Stimulated activated CD8-positive, alpha-beta memory T cell treated with anti-CD3 and anti-CD28 coated beads, Interleukin-15, amount 100 ng/mL, for 24 hours (primary cell): Measurements from ENCODE around the gene SIPA1.

Experiments used
- DNase-seq: peaks from one replicate; pipeline ENCODE4 v3.0.0-alpha.2; 2020; ENCODE audit warnings: low read depth

SIPA1 gene

GRCh38 chr11:65609665-65610064, 28.2 kb upstream of the SIPA1 start:
- DNase-seq: no peak

- DNase-seq: no peak
Measured at GRCh38 chr11:65610404-65610803, 27.5 kb upstream of the SIPA1 start.

- DNase-seq: no peak
Measured at GRCh38 chr11:65611028-65611757, 26.7 kb upstream of the SIPA1 start.

- DNase-seq: no peak
Measured at GRCh38 chr11:65611758-65612603, 25.9 kb upstream of the SIPA1 start.

- DNase-seq: no peak
Measured at GRCh38 chr11:65612691-65613090, 25.2 kb upstream of the SIPA1 start.

DNA sequence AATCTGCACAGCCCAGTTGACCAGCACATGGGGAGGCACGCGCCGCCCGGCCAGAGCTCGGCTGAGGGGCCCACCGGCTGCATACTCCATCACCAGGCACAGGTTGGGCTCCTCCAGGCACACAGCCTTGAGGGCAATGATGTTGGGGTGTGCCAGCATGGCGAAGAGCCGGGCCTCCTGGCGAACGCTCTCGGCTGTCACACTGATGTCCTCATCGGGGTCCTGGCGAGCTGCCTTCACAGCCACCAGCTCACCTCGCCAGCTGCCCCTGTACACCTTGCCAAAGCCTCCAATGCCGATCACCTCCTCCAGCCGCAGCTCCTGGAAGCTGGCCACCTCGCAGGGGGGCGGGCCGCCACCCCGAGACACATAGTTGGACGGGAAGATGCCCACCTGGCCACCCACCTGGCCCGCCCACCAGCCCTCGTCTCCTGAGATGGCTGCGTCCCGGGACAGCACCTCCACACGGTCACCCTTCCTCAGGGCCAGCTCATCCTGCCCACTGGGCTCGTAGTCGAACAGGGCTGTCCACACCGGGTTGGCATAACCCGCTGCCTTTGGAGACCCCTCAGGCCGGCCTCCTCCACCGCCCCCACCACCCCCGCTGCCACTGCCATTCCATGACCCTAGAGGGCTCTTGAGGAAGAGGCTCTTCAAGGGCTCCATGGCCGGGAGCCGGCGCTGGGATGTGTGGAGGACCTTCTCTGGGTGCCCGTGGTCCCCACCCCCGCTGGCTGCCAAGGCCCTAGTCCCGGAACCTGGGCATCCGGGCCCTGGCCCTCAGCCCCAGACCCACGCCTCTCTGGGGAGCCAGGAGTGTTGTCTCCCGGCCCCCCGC, 24.6 kb upstream of the SIPA1 start:
- no peak for DNase-seq

GRCh38 chr11:65615229-65615949, 22.5 kb upstream of the SIPA1 start, which contains the start of gene PCNX3:
TSS of gene PCNX3 (plus strand) at chr11:65615776. CDS start at chr11:65616312, 536 bp downstream.
- peak; percentile 98 for DNase-seq

GRCh38 chr11:65615950-65616574, 21.8 kb upstream of the SIPA1 start:
- DNase-seq: no peak

DNA sequence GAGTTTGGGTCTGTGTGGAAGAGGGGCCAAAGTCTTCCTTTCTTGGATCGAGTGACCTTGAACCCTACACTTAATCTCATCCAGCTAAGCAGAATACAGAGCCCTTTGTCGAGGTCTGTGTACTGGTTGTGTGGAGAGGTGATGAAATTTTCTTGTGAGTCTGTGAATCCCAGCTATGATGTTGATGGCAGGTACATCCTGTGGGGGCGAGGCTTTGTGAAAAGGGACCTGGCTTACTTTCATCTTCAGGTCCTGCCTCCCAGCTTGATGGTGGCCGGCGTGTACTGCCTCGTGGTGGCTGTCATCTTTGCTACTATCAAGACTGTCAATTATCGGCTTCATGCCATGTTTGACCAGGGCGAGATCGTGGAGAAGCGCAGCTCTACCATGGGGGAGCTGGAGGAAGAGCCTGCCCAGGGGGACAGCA, 21.3 kb upstream of the SIPA1 start:
- no peak for DNase-seq

DNA sequence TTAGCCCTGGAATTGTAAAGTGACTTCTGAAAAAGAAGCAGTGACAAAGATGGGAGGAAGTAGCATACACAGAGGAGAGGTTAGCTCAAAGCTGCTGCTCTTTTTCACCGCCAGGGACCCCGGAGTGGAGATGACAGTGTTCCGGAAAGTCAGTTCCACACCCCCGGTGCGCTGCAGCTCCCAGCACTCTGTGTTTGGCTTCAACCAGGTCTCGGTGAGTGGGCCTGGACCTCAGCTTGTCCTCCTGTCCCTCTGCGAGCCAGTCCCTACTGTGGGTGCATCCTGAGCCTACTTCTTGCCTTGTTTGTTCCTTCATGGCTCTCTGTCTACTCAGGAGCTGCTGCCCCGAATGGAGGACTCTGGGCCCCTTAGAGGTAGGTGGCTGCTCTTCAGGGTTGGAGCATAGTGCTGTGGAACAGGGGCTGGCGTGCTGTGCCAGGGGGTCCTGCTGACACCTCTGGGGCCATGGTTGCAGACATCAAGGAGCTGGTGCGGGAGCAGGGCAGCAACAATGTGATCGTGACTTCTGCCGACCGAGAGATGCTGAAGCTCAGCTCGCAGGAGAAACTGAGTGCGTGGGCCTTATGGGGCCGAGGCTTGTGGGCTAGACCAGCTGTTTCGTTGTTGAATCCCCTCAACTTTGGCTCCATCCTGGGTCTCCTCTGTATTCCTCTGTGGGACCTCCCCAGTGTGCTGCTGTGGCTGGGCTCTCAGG, 20.6 kb upstream of the SIPA1 start:
- no peak for DNase-seq

DNA sequence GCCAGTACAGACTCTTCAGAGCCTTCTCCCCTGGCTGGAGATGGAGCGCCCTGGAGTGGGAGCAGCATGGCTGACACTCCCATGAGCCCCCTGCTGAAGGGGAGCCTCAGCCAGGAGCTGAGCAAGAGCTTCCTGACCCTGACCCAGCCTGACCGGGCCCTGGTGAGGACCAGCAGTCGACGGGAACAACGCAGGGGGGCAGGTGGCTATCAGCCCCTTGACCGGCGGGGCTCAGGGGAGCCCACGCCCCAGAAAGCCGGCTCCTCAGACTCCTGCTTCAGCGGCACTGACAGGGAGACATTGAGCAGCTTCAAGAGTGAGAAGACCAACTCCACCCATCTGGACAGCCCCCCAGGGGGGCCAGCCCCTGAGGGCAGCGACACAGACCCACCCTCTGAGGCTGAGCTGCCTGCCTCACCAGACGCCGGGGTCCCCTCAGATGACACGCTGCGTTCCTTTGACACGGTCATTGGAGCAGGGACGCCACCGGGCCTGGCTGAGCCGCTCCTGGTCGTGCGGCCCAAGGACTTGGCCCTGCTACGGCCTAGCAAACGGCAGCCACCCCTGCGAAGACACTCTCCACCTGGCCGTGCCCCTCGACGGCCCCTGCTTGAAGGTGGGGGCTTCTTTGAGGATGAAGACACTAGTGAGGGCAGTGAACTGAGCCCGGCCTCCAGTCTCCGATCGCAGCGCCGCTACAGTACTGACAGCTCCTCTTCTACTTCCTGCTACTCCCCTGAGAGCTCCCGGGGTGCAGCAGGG, 19.7 kb upstream of the SIPA1 start:
- no peak for DNase-seq

GRCh38 chr11:65618763-65619162, 19.1 kb upstream of the SIPA1 start:
- no peak for DNase-seq

GRCh38 chr11:65619281-65619928, 18.5 kb upstream of the SIPA1 start:
- DNase-seq: no peak

DNA sequence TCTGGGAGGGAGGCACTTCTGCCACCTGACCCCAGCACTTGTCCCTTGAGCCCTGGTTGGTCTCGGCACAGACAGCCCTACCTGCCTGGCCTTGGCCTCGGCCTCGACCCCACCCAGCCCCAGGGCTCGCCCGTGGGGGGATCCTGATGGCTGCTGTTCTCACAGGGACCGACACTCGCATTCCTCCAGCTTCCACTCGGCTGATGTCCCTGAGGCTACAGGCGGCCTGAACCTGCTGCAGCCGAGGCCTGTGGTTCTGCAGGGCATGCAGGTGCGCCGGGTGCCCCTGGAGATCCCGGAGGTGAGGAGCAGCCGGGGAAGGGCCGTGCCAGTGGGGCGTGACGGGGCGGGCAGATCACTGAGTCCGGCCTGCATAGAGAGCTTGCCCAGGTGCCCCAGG, 17.2 kb upstream of the SIPA1 start:
- DNase-seq: no peak

DNA sequence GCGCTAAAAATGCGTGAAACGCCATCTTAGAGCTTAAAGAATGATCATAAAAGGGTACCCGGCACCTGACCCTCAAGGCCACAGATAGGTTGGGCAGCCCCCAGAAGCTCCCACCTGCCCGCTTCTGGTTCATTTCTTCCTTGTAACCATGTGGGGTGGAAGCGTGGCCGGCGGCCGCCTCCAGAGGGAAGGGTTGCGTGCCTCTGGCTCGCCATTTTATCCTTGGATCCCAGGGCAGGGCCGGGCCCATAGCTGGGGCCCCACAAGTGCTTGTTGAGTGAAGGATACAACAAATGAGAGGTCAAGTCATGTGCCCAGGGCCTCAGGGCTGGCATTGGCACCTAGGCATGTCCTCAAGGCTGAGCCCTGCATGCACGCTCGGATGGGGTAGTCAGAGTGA, 16.4 kb upstream of the SIPA1 start:
- no peak for DNase-seq

GRCh38 chr11:65622011-65622410, 15.9 kb upstream of the SIPA1 start:
- no peak for DNase-seq

- no peak for DNase-seq
Measured at GRCh38 chr11:65623177-65623576, 14.7 kb upstream of the SIPA1 start.

- no peak for DNase-seq
Measured at GRCh38 chr11:65623852-65624616, 13.9 kb upstream of the SIPA1 start.
